Measurements from ENCODE around the gene NOLC1. TPM values are rescaled to one million over a fixed set of nuclear protein-coding genes. Genes with fewer than 3 reads are reported as not detected.

NOLC1 gene
- polyA plus RNA-seq, 2 of the 4 experiments (the other 2 are of a cell fraction), result 129 to 188 TPM

DNA sequence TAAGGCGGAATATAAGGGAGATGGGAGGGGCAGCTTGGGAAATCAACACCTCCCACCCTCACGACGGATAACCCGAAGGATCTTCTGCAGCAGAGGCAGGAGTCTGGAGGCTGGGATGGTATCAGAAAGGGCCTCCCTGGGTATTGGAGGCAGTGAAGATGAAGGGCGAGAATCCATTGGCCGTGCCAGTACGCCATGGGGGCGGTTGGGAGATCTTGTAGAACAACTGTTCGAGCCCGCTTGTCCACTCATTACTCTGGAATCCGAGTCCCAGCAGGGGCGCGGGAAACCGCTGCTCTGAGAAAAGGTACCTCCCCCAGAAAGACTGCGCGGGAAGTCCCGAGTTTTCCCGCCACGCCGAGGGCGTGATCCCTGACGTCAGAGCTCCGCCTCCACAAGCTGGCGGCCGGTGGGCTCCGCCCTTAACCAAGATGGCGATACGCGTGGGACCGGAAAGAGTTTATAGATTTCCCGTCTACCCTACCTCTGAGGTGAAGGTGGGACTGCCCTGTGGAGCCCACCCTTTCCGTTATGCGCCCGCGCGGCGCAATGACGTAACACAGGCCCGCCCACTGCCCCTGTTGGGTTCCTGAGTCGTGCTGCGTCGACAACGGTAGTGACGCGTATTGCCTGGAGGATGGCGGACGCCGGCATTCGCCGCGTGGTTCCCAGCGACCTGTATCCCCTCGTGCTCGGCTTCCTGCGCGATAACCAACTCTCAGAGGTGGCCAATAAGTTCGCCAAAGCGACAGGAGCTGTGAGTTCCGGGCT lies at the start of gene NOLC1 (continued):
- TF ChIP-seq, protein P1, sequence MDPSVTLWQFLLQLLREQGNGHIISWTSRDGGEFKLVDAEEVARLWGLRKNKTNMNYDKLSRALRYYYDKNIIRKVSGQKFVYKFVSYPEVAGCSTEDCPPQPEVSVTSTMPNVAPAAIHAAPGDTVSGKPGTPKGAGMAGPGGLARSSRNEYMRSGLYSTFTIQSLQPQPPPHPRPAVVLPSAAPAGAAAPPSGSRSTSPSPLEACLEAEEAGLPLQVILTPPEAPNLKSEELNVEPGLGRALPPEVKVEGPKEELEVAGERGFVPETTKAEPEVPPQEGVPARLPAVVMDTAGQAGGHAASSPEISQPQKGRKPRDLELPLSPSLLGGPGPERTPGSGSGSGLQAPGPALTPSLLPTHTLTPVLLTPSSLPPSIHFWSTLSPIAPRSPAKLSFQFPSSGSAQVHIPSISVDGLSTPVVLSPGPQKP (IDR thresholded peaks at IDR 0.05; ENCODE audit: low read depth, low read length), result no peak
- TF ChIP-seq ZSCAN20 (CRISPR knock-in tag; IDR thresholded peaks at IDR 0.05) (no peak), HOXB5 (CRISPR knock-in tag; IDR thresholded peaks at IDR 0.05) (peak; percentile 56; the same call in 1 of the 2 replicates), BHLHE40 (IDR thresholded peaks at IDR 0.05; ENCODE audit: low read depth, low read length) (no peak), CBX8 (IDR thresholded peaks at IDR 0.05) (no peak), MAZ (IDR thresholded peaks at IDR 0.05; ENCODE audit: borderline replicate concordance, low read depth, low read length) (no peak), ZFP36 (IDR thresholded peaks at IDR 0.05; ENCODE audit: borderline replicate concordance, partially characterized antibody) (no peak), KDM5A (IDR thresholded peaks at IDR 0.05) (0 out of 2 replicates have a peak, but pooled peaks have one; percentile 59), EHF (CRISPR knock-in tag; IDR thresholded peaks at IDR 0.05) (0 out of 2 replicates have a peak, but pooled peaks have one; percentile 54), EHMT2 (IDR thresholded peaks at IDR 0.05; ENCODE audit: low read depth) (no peak), MAFK (IDR thresholded peaks at IDR 0.05; ENCODE audit: partially characterized antibody) (no peak), PHF8 (IDR thresholded peaks at IDR 0.05; ENCODE audit: borderline replicate concordance, low read depth) (peak; percentile 98; the same call in 1 of the 2 replicates), CHD4 (IDR thresholded peaks at IDR 0.05; ENCODE audit: borderline replicate concordance) (no peak), HOXA7 (CRISPR knock-in tag; IDR thresholded peaks at IDR 0.05) (0 out of 2 replicates have a peak, but pooled peaks have one; percentile 56), JUN (IDR thresholded peaks at IDR 0.05) (peak; percentile 54 to 97; a peak in 4 of 5 replicates), POLR2A (IDR thresholded peaks at IDR 0.05; ENCODE audit: low read length) (peak; percentile 94), EP300 (IDR thresholded peaks at IDR 0.05) (no peak), JUNB (IDR thresholded peaks at IDR 0.05) (no peak), TFCP2L1 (CRISPR knock-in tag; IDR thresholded peaks at IDR 0.05) (peak; percentile 49; the same call in 1 of the 2 replicates), ESRRA (IDR thresholded peaks at IDR 0.05; ENCODE audit: borderline replicate concordance, low read length) (no peak)
- TF ChIP-seq, protein P2, sequence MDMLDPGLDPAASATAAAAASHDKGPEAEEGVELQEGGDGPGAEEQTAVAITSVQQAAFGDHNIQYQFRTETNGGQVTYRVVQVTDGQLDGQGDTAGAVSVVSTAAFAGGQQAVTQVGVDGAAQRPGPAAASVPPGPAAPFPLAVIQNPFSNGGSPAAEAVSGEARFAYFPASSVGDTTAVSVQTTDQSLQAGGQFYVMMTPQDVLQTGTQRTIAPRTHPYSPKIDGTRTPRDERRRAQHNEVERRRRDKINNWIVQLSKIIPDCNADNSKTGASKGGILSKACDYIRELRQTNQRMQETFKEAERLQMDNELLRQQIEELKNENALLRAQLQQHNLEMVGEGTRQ (IDR thresholded peaks at IDR 0.05), result peak; percentile 15; the same call in 1 of the 2 replicates
- TF ChIP-seq, protein P3, sequence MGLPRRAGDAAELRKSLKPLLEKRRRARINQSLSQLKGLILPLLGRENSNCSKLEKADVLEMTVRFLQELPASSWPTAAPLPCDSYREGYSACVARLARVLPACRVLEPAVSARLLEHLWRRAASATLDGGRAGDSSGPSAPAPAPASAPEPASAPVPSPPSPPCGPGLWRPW (IDR thresholded peaks at IDR 0.05), result no peak
- TF ChIP-seq, protein P4, sequence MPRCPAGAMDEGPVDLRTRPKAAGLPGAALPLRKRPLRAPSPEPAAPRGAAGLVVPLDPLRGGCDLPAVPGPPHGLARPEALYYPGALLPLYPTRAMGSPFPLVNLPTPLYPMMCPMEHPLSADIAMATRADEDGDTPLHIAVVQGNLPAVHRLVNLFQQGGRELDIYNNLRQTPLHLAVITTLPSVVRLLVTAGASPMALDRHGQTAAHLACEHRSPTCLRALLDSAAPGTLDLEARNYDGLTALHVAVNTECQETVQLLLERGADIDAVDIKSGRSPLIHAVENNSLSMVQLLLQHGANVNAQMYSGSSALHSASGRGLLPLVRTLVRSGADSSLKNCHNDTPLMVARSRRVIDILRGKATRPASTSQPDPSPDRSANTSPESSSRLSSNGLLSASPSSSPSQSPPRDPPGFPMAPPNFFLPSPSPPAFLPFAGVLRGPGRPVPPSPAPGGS (IDR thresholded peaks at IDR 0.05), result peak; percentile 86

DNA sequence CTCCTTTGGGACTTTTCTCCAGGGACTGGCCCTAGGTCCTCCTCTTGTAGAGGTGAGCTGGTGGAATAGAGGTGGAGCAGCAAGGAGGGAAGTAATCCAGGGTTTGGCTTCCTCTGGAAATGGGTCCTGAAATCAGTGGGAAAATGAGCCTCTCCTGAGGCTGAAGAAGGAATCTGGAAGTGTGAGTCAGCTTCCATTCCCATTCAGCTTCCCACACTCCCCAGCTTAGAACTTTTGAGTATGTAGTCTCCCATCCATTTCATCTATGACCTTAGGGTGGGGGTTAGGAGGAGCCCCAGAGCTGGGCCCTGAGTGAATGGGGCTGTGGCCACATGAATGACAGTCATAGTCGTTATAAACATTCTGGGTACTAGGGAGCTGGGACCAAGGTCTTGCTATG lies 49.8 kb upstream of the NOLC1 start:
- DNase-seq (ENCODE audit: low read depth in 1 of 2, low spot score in 1 of 2) (no peak), FAIRE-seq (no peak), ATAC-seq (no peak)
- no peak overlapping the region for H3K4me2 ChIP-seq
- no peaks in the 10 kb centered on the region for H3K4me1 ChIP-seq
- POLR2A ChIA-PET, result interaction anchor here (3.1 kb wide), 1 partner anchor 12 kb away, joined by 12 read pairs; no protein-coding TSS in a partner anchor
- CTCF ChIA-PET, result interaction anchor here (1.6 to 8.0 kb wide), 3 partner anchors 11 to 261 kb away, joined by 5 to 55 read pairs (median 39); no protein-coding TSS in a partner anchor
- H3K27ac ChIP-seq, result no peak overlapping the region
- H3K4me3 ChIP-seq, result no peak overlapping the region
- WGBS (ENCODE audit: missing lambda C conversion rate), result 42% methylated on average over 1 of the region's 1 CpG
- TF ChIP-seq FOSL2 (IDR thresholded peaks at IDR 0.05) (no peak), FOSL2 (CRISPR knock-in tag; IDR thresholded peaks at IDR 0.05) (no peak), MAZ (IDR thresholded peaks at IDR 0.05; ENCODE audit: borderline replicate concordance, low read depth, low read length) (no peak), HOXA7 (CRISPR knock-in tag; IDR thresholded peaks at IDR 0.05) (no peak)
- TF ChIP-seq, protein P5, sequence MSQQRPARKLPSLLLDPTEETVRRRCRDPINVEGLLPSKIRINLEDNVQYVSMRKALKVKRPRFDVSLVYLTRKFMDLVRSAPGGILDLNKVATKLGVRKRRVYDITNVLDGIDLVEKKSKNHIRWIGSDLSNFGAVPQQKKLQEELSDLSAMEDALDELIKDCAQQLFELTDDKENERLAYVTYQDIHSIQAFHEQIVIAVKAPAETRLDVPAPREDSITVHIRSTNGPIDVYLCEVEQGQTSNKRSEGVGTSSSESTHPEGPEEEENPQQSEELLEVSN (IDR thresholded peaks at IDR 0.05; ENCODE audit: borderline replicate concordance, low read depth), result no peak
- no peaks in the 10 kb centered on the region for H3K9me3 ChIP-seq
